Progenitor cell of endocrine pancreas (in vitro differentiated cells): ENCODE measurements around the gene NFKB2. TPM values are rescaled to one million over a fixed set of nuclear protein-coding genes. Genes with fewer than 3 reads are reported as not detected.

ENCODE experiments used
- DNase-seq: peaks from one replicate; pipeline ENCODE4 v3.0.0; 2021; ENCODE audit warnings: low spot score; ENCODE audit not compliant: unreplicated experiment
- H3K27ac Mint-ChIP-seq: 2 replicates; pipeline ENCODE4 v1.8.0; 2021; ENCODE audit warnings: mild to moderate bottlenecking, moderate library complexity, mixed read lengths
- H3K27me3 Mint-ChIP-seq: 2 replicates; pipeline ENCODE4 v1.8.0; 2021; ENCODE audit warnings: mixed read lengths
- H3K36me3 Mint-ChIP-seq: 2 replicates; pipeline ENCODE4 v1.8.0; 2022; ENCODE audit warnings: mixed read lengths; ENCODE audit not compliant: insufficient read depth
- H3K4me1 Mint-ChIP-seq: 2 replicates; pipeline ENCODE4 v1.8.0; 2021; ENCODE audit warnings: low read depth, mixed read lengths
- H3K4me3 Mint-ChIP-seq: 2 replicates; pipeline ENCODE4 v1.8.0; 2021; ENCODE audit warnings: low read depth, mild to moderate bottlenecking, moderate library complexity, mixed read lengths
- H3K9me3 Mint-ChIP-seq: 2 replicates; pipeline ENCODE4 v1.8.0; 2021; ENCODE audit warnings: low read depth, mixed read lengths
- total RNA-seq: library from RNA; stranded (reverse); gene quantifications from 2 replicates; pipeline ENCODE4 v1.2.1, GENCODE V29; 2021
- TF ChIP-seq, protein P1 (sequence below): fragments of 200-600 bp; sonication (generic); IDR thresholded peaks from one replicate; pipeline ENCODE4 v1.5.0; 2021; ENCODE audit warnings: antibody characterized with exemption, mild to moderate bottlenecking; ENCODE audit not compliant: unreplicated experiment

The NFKB2 gene
- total RNA-seq, 1 donor from 2014 or later, result 21.6 TPM

DNA sequence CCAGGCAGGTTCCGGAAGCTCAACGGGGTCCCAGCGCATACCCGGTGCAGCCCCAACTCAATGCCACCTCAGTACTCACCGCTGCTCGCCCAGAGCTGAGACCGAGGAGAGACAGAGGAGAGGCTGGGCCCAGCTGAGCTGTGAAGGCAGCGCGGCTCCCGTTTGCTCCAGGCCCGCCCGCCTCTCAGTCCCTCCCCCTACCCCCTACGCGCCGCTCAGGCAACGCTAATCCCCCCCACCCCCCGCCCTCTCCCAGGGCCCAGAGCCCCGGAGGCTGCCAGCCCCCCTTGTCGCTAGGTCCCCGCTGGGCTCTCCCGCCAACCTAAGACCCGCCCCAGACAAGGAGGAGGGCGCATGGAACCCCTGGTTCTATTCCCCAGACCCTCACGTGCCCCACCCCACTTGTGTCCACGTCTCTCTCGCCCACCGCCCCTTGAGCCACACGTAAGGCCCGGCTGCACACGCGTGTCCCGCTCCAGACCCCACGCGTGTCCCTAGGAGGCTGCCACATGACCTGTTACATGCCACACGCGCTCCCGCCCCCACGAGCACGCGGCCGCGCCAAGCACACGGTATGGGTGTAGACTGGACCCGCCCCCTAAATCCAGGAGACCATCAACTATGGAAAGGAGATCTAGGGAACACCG lies 23.2 kb downstream of the NFKB2 start, which contains the start of gene PSD:
PSD (minus strand) TSS at position 164 of the 647 bp plus-strand sequence. CDS start 1,747 bp downstream, outside the sequence.
- TF ChIP-seq, protein P1, sequence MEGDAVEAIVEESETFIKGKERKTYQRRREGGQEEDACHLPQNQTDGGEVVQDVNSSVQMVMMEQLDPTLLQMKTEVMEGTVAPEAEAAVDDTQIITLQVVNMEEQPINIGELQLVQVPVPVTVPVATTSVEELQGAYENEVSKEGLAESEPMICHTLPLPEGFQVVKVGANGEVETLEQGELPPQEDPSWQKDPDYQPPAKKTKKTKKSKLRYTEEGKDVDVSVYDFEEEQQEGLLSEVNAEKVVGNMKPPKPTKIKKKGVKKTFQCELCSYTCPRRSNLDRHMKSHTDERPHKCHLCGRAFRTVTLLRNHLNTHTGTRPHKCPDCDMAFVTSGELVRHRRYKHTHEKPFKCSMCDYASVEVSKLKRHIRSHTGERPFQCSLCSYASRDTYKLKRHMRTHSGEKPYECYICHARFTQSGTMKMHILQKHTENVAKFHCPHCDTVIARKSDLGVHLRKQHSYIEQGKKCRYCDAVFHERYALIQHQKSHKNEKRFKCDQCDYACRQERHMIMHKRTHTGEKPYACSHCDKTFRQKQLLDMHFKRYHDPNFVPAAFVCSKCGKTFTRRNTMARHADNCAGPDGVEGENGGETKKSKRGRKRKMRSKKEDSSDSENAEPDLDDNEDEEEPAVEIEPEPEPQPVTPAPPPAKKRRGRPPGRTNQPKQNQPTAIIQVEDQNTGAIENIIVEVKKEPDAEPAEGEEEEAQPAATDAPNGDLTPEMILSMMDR, result no peak
- H3K27ac Mint-ChIP-seq, result peak within 1 kb of the TSS; percentile 64
- H3K4me1 Mint-ChIP-seq, result peaks cover 16% of the 10 kb centered on the region
- peak within 1 kb of the TSS; percentile 99 for H3K4me3 Mint-ChIP-seq
- H3K27me3 Mint-ChIP-seq, result peaks cover 38% of the 10 kb centered on the region
- no peaks in the 10 kb centered on the region for H3K36me3 Mint-ChIP-seq
- no peak for DNase-seq
- H3K9me3 Mint-ChIP-seq, result no peaks in the 10 kb centered on the region

DNA sequence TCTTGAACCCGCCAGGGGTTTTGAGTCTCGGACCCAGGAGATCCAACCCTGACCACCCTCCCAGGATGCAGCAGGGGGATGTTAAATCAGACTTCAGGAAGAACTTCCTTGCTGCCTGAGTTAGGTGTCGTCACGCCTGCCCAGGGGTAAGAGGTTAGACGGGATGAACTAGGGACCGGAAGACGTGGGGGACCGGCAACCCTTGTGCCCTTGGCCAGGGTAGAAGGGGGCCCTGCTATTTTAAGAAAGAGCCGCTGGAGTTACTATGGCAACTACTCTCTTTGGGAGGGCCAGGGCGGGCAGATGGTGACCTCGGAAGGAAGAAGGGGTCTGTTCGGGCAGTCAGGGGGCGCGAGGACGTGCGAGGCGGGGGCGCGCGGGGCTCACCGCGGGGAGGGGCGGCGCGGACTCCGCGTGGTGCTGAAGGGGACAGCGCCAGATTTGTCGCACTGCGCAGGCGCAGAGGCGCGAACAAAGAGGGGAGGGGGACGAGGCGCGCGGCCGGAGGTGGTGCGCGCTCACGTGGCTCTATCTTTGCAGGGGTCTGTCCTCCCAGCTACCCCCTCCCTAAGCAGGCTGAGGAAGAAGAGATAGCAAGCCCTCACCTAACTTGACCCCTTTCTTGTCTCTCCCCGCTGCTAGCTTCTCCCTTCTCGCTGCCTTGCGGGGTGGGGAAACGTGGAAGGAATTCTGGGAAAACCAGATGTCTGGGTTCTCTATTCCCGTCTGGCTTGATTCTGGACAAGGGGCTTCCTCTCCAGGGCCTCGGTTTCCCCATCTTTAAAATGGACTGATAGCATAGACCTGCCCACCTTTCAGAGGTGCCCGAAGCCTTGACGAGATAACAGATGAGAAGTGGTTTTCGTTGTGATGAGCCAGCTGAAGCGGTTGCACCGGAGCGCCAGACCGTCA lies 24.0 kb downstream of the NFKB2 start:
- peak overlapping the region; percentile 99 for H3K4me3 Mint-ChIP-seq
- H3K9me3 Mint-ChIP-seq, result no peaks in the 10 kb centered on the region
- peaks cover 31% of the 10 kb centered on the region for H3K27me3 Mint-ChIP-seq
- peak; percentile 76 for DNase-seq
- peaks cover 16% of the 10 kb centered on the region for H3K4me1 Mint-ChIP-seq
- peak overlapping the region; percentile 97 for H3K27ac Mint-ChIP-seq
- H3K36me3 Mint-ChIP-seq, result no peaks in the 10 kb centered on the region
- TF ChIP-seq, protein P1, result no peak

DNA sequence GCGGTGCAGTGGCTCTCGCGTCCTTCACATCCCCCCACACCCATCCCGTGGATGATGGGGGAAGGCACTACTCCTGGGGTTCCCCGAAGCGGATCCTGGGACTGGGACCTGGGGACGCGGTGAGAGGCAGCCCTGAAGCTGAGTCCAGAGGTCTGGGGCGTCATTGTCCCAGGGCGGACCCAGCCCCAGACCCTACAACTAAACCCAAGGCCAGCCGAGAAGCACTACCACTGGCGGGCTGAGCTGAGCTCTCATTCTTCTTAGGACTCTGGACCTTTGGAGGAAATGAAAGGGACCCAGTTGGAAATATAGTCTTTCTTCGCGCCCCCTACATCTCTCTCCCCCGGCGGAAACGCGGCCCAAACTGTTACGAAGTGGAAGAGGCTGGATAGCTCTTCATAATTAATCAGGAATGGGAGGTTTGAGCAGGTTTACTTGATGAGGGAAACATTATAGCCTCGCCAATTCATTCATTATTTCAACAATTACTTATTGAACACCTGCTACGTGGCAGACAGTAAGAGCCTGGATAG lies 24.7 kb downstream of the NFKB2 start:
- DNase-seq, result no peak
- TF ChIP-seq, protein P1, result no peak
- Mint-ChIP-seq H3K27ac (peak overlapping the region; percentile 97), H3K9me3 (no peaks in the 10 kb centered on the region), H3K36me3 (no peaks in the 10 kb centered on the region), H3K4me1 (peaks cover 16% of the 10 kb centered on the region), H3K27me3 (peaks cover 30% of the 10 kb centered on the region), H3K4me3 (peak overlapping the region; percentile 99)

DNA sequence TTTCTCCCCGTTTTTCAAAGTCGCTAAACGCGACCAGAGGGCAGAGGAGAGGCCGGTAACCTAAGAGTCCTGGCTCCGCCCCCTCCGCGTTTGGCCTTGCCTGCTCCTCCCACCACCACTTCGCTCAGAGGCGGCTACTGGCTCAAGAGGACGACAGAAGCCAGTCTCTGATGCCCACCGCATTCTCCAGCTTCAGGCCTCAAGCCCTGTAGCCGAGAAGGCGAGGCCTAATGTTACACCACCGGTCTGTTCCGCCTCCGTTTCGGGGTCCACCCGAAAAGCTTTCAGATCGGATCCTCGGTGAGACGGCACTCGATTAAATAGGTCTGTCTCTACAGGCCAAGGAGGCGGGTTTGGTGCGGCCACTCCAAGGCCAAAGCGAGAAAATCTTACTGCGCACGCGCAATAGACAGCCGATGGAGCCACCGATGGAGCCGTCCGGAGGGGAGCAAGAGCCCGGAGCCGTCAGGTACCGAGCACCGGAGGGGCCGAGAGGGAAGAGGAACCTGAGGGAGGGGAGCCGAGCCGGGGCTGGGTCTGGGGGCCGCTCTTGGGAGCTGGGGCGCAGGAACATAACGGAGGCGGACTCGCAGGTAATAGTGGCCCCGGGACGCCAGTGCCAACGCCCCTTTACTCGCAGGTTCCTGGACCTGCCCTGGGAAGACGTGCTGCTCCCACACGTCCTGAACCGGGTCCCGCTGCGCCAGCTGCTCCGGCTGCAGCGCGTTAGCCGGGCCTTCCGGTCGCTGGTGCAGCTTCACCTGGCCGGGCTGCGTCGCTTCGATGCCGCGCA lies 25.4 kb downstream of the NFKB2 start, which contains the start of gene FBXL15:
FBXL15 (plus strand) TSS at position 123 of the 793 bp plus-strand sequence; CDS start at position 417, 294 bp downstream.
- TF ChIP-seq, protein P1, result no peak
- Mint-ChIP-seq H3K4me3 (peak within 1 kb of the TSS; percentile 99), H3K36me3 (no peaks in the 10 kb centered on the region), H3K9me3 (no peaks in the 10 kb centered on the region), H3K4me1 (peaks cover 16% of the 10 kb centered on the region), H3K27me3 (peaks cover 26% of the 10 kb centered on the region), H3K27ac (peak within 1 kb of the TSS; percentile 97)
- DNase-seq, result peak; percentile 94
